Hematopoietic multipotent progenitor cell treated with erythropoietin and hydrocortisone succinate and interleukin-3 and kit ligand, for 4 days (in vitro differentiated cells): ENCODE results near the gene CDK1.
"Not testable (repeated sequence)": the region's sequence is repeated elsewhere in the genome, so short reads cannot be mapped to it uniquely, and the experiment has no call there.

ENCODE experiments used
- DNase-seq: peaks from one replicate; pipeline ENCODE4 v3.0.0-alpha.2; 2015

CDK1 gene

GRCh38 chr10:60817398-60817805, 39.1 kb downstream of the CDK1 start:
- DNase-seq = no peak

GRCh38 chr10:60818134-60818770, 40.0 kb downstream of the CDK1 start:
- no peak for DNase-seq

GRCh38 chr10:60819271-60819670, 41.0 kb downstream of the CDK1 start:
- DNase-seq = no peak

GRCh38 chr10:60820093-60820754, 41.9 kb downstream of the CDK1 start:
- peak; percentile 58 for DNase-seq

GRCh38 chr10:60821656-60822055, 43.4 kb downstream of the CDK1 start:
- no peak for DNase-seq

- DNase-seq = no peak
Measured at GRCh38 chr10:60822809-60823208, 44.5 kb downstream of the CDK1 start.

GRCh38 chr10:60823324-60823723, 45.0 kb downstream of the CDK1 start:
- DNase-seq = no peak

GRCh38 chr10:60825520-60825919, 47.2 kb downstream of the CDK1 start:
- DNase-seq = no peak

GRCh38 chr10:60827791-60828488, 49.7 kb downstream of the CDK1 start:
- DNase-seq = peak; percentile 73

GRCh38 chr10:60828489-60828852, 50.2 kb downstream of the CDK1 start:
- DNase-seq = peak; percentile 44

GRCh38 chr10:60832136-60832535, 53.9 kb downstream of the CDK1 start:
- DNase-seq = not testable (repeated sequence)

GRCh38 chr10:60834401-60834800, 56.1 kb downstream of the CDK1 start:
- DNase-seq = no peak

GRCh38 chr10:60835049-60835448, 56.8 kb downstream of the CDK1 start:
- no peak for DNase-seq

GRCh38 chr10:60841227-60841626, 62.9 kb downstream of the CDK1 start:
- not testable (repeated sequence) for DNase-seq

GRCh38 chr10:60842694-60843093, 64.4 kb downstream of the CDK1 start:
- no peak for DNase-seq
